Panc1 (cell line): ENCODE results near the gene ECHDC3. TPM values are rescaled to one million over a fixed set of nuclear protein-coding genes. Genes with fewer than 3 reads are reported as not detected.
"Not testable (repeated sequence)": the region's sequence is repeated elsewhere in the genome, so short reads cannot be mapped to it uniquely, and the experiment has no call there.

ENCODE experiments used
- ATAC-seq: fragments of 200-7000 bp; cut with Tn5 transposase; 2 replicates; pipeline ENCODE4 v1.9.1; 2020; ENCODE audit warnings: mild to moderate bottlenecking, moderate library complexity
- BruUV-seq: library from RNA; stranded (reverse); fragments of 400-500 nt; replicated peaks from 2 replicates; lab custom pipeline; 2021; lab: Mats Ljungman, UMichigan
- CTCF ChIA-PET: fragments of 300-600 bp; sonication (Branson Sonifier 250); formaldehyde crosslinking; loops from one replicate; lab custom pipeline; 2022; ENCODE audit warnings: antibody characterized with exemption; lab: Charles Lee
- POLR2A ChIA-PET: fragments of 300-600 bp; sonication (Branson Sonifier 250); formaldehyde crosslinking; loops from one replicate; lab custom pipeline; 2022; ENCODE audit warnings: antibody characterized with exemption; lab: Charles Lee
- DNase-seq: peaks from one replicate; pipeline ENCODE4 v3.0.0-alpha.2; 2010; ENCODE audit warnings: low read depth, low spot score
- H3K27ac ChIP-seq: 2 replicates; pipeline ENCODE4 v1.5.1; 2011; ENCODE audit warnings: mild to moderate bottlenecking, low read length, inconsistent platforms
- H3K27me3 ChIP-seq: fragments of 200-500 bp; sonication (Bioruptor generic); 2 replicates; pipeline ENCODE4 v1.6.0; 2014; ENCODE audit warnings: low read length, inconsistent platforms; ENCODE audit not compliant: control insufficient read depth, insufficient read depth
- H3K36me3 ChIP-seq: fragments of 200-500 bp; sonication (Bioruptor generic); 2 replicates; pipeline ENCODE4 v1.5.1; 2014; ENCODE audit warnings: inconsistent platforms, mild to moderate bottlenecking, low read length, moderate library complexity; ENCODE audit not compliant: control insufficient read depth, insufficient read depth
- H3K4me1 ChIP-seq: 2 replicates; pipeline ENCODE4 v1.5.1; 2011; ENCODE audit warnings: inconsistent platforms, mild to moderate bottlenecking, low read length, moderate library complexity; ENCODE audit not compliant: control insufficient read depth, insufficient read depth
- H3K4me3 ChIP-seq, 2 experiments: 2 replicates each; pipeline ENCODE4 v1.5.1; 2011 to 2012; ENCODE audit warnings: low read depth in 2 of 2, low read length in 2 of 2, mild to moderate bottlenecking in 2 of 2, inconsistent platforms in 1 of 2, moderate library complexity in 1 of 2
- H3K9me3 ChIP-seq: fragments of 200-500 bp; sonication (Bioruptor generic); 2 replicates; pipeline ENCODE4 v1.5.1; 2014; ENCODE audit warnings: low read depth, mild to moderate bottlenecking, inconsistent platforms, low read length, moderate library complexity; ENCODE audit not compliant: control insufficient read depth, insufficient read depth
- POLR2AphosphoS5 ChIP-seq: IDR thresholded peaks from 2 replicates; pipeline ENCODE4 v1.6.1; 2012; ENCODE audit warnings: mild to moderate bottlenecking, low read depth, low read length, moderate library complexity
- SIN3A ChIP-seq: IDR thresholded peaks from 2 replicates; pipeline ENCODE4 v1.6.1; 2012; ENCODE audit warnings: low read depth, mild to moderate bottlenecking, low read length, moderate library complexity, borderline replicate concordance; ENCODE audit not compliant: insufficient read depth
- TCF7L2 ChIP-seq: IDR thresholded peaks from 2 replicates; pipeline ENCODE4 v1.6.1; 2011; ENCODE audit warnings: mild to moderate bottlenecking, low read depth, low read length, inconsistent platforms
- in situ Hi-C: cut with HindIII; loops from 2 replicates; pipeline ENCODE4 v1.10.0; 2016; ENCODE audit warnings: low sequenced_read_pairs, low pct_unique_long_range_greater_than_20kb
- intact Hi-C: fragments of 100-400 bp; cut with micrococcal nuclease; formaldehyde crosslinking; loops from one replicate; pipeline ENCODE4 v1.10.0; 2022; ENCODE audit not compliant: unreplicated experiment
- total RNA-seq: library from RNA; stranded (reverse); gene quantifications from one replicate; pipeline ENCODE4 v1.2.1, GENCODE V29; 2021; ENCODE audit not compliant: unreplicated experiment
- TF ChIP-seq, protein P1 (sequence below), 2 experiments: IDR thresholded peaks; 2 replicates each; pipeline ENCODE4 v1.6.1; 2011 to 2012; ENCODE audit warnings: low read depth in 2 of 2, control low read depth in 1 of 2, low read length in 1 of 2, mild to moderate bottlenecking in 1 of 2, moderate library complexity in 1 of 2; ENCODE audit not compliant: insufficient read depth in 1 of 2
- TF ChIP-seq, protein P2 (sequence below): fragments of 450-650 bp; IDR thresholded peaks from 2 replicates; pipeline ENCODE4 v1.5.1; 2017; ENCODE audit warnings: mild to moderate bottlenecking

The ECHDC3 gene
- total RNA-seq, 1 experiment from 2014 or later: 5.8 TPM

DNA sequence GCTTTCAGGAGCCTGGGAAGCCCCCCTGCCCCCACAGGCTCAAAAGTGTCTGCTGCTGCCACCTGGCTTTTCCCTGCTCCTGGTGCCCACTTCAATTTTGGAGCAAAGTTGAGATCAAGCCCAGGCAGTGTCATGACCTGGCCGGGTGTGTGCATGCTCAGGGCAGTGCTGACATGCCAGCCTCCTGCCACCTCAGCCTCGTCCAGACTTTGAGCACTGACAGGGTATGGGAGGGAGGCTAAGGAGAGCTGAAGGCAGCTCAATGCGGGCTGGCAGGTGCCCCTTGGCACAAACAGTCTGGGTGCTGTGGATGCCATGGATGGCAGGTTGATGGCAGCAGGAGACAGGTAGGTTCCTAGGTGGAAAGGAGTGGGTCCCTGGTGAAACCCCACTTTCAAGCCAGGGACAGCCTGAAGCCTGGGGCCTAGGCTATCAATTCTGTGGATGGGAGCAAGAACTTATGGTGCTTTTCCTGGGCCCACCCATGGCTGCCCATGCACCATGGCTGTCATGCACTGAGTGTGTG is 12.3 kb upstream of the ECHDC3 start:
- intact Hi-C loops: no loop called here
- Histone ChIP-seq H3K9me3 (no peaks in the 10 kb centered on the region), H3K27ac (no peak overlapping the region), H3K36me3 (no peaks in the 10 kb centered on the region), H3K27me3 (no peaks in the 10 kb centered on the region), H3K4me3 (no peak overlapping the region), H3K4me1 (no peaks in the 10 kb centered on the region)
- CTCF ChIA-PET: no interaction called here
- no peak for ATAC-seq
- BruUV-seq: no TSS peak
- POLR2A ChIA-PET: no interaction called here
- in situ Hi-C loops: no loop called here
- no peak for TF ChIP-seq TCF7L2
- TF ChIP-seq, protein P1, sequence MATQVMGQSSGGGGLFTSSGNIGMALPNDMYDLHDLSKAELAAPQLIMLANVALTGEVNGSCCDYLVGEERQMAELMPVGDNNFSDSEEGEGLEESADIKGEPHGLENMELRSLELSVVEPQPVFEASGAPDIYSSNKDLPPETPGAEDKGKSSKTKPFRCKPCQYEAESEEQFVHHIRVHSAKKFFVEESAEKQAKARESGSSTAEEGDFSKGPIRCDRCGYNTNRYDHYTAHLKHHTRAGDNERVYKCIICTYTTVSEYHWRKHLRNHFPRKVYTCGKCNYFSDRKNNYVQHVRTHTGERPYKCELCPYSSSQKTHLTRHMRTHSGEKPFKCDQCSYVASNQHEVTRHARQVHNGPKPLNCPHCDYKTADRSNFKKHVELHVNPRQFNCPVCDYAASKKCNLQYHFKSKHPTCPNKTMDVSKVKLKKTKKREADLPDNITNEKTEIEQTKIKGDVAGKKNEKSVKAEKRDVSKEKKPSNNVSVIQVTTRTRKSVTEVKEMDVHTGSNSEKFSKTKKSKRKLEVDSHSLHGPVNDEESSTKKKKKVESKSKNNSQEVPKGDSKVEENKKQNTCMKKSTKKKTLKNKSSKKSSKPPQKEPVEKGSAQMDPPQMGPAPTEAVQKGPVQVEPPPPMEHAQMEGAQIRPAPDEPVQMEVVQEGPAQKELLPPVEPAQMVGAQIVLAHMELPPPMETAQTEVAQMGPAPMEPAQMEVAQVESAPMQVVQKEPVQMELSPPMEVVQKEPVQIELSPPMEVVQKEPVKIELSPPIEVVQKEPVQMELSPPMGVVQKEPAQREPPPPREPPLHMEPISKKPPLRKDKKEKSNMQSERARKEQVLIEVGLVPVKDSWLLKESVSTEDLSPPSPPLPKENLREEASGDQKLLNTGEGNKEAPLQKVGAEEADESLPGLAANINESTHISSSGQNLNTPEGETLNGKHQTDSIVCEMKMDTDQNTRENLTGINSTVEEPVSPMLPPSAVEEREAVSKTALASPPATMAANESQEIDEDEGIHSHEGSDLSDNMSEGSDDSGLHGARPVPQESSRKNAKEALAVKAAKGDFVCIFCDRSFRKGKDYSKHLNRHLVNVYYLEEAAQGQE (IDR thresholded peaks at IDR 0.05; ENCODE audit: insufficient read depth in 1 of 2, low read depth in 2 of 2, low read length in 1 of 2): no peak
- no peak for TF ChIP-seq POLR2AphosphoS5
- TF ChIP-seq, protein P2, sequence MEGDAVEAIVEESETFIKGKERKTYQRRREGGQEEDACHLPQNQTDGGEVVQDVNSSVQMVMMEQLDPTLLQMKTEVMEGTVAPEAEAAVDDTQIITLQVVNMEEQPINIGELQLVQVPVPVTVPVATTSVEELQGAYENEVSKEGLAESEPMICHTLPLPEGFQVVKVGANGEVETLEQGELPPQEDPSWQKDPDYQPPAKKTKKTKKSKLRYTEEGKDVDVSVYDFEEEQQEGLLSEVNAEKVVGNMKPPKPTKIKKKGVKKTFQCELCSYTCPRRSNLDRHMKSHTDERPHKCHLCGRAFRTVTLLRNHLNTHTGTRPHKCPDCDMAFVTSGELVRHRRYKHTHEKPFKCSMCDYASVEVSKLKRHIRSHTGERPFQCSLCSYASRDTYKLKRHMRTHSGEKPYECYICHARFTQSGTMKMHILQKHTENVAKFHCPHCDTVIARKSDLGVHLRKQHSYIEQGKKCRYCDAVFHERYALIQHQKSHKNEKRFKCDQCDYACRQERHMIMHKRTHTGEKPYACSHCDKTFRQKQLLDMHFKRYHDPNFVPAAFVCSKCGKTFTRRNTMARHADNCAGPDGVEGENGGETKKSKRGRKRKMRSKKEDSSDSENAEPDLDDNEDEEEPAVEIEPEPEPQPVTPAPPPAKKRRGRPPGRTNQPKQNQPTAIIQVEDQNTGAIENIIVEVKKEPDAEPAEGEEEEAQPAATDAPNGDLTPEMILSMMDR: no peak
- no peak for TF ChIP-seq SIN3A
- DNase-seq: no peak

DNA sequence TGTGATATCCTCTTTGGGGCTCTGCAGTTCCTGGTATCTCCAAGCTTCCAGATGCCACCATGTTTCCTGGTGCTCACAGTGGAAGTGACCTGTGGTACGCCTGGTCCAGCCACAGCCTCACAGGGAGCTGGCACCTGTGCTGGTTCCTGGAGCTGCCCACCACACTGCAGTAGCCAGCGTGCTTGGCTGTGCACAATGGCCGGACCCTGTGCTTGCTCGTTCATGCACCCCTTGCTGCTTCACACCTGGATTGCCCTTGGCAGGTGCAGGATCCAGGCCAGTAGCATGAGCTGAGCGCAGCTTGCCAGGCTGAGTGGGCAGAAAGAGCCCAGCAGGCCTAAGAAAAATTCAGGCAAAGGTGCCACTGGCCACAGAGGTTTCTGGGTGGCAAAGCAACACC is 11.4 kb upstream of the ECHDC3 start:
- in situ Hi-C loops (no loop called here), intact Hi-C loops (no loop called here)
- H3K4me1 ChIP-seq: no peaks in the 10 kb centered on the region
- CTCF ChIA-PET: no interaction called here
- BruUV-seq: no TSS peak
- no peak for DNase-seq
- no peak overlapping the region for H3K4me3 ChIP-seq
- H3K9me3 ChIP-seq: no peaks in the 10 kb centered on the region
- H3K36me3 ChIP-seq: no peaks in the 10 kb centered on the region
- POLR2A ChIA-PET: no interaction called here
- no peaks in the 10 kb centered on the region for H3K27me3 ChIP-seq
- H3K27ac ChIP-seq: no peak overlapping the region
- TF ChIP-seq SIN3A: no peak
- ATAC-seq: no peak

DNA sequence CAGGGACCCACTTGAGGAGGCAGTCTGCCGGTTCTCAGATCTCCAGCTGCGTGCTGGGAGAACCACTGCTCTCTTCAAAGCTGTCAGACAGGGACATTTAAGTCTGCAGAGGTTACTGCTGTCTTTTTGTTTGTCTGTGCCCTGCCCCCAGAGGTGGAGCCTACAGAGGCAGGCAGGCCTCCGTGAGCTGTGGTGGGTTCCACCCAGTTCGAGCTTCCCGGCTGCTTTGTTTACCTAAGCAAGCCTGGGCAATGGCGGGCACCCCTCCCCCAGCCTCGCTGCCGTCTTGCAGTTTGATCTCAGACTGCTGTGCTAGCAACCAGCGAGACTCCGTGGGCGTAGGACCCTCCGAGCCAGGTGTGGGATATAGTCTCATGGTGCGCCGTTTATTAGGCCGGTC is 5.4 kb upstream of the ECHDC3 start:
- intact Hi-C loops: not testable (repeated sequence)

DNA sequence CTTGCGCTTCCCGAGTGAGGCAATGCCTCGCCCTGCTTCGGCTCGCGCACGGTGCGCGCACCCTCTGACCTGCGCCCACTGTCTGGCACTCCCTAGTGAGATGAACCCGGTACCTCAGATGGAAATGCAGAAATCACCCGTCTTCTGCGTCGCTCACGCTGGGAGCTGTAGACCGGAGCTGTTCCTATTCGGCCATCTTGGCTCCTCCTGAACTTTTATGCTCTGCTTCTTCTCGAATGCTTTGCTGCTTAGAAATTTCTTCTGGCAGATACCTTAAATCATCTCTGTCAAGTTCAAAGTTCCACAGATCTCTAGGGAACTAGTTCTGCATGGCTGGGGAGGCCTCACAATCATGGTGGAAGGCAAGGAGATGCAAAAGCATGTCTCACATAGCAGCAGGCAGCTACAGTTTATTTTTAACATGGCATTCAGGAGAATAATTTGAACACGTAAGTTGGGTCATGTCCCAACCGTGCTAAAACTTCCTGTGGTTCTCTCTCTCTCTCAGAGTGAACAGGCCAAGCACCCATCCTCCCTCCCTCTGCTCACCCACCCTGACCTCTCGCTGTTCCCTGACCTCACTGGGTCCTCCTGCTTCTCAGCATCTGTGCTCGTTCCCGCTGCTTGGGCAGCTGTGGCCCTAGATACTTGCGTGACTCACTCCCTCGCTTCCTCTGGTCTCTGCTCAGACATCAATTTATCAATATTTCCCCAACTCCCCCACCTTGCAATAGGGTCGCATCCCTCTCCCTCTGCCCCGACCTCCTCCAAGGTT is 4.7 kb upstream of the ECHDC3 start:
- H3K4me3 ChIP-seq, H3K4me1 ChIP-seq, POLR2A ChIA-PET, H3K9me3 ChIP-seq, in situ Hi-C loops, intact Hi-C loops, CTCF ChIA-PET, DNase-seq, ATAC-seq, H3K36me3 ChIP-seq, H3K27ac ChIP-seq, H3K27me3 ChIP-seq, BruUV-seq: not testable (repeated sequence)

More for the DNA sequence above, 5.4 kb upstream of the ECHDC3 start:
- POLR2A ChIA-PET, BruUV-seq, H3K4me3 ChIP-seq, H3K27ac ChIP-seq, ATAC-seq, H3K4me1 ChIP-seq, H3K27me3 ChIP-seq, DNase-seq, H3K36me3 ChIP-seq, in situ Hi-C loops, H3K9me3 ChIP-seq, CTCF ChIA-PET: not testable (repeated sequence)
